BLaER1 (cell line): ENCODE results near the gene UBL3.
A peak's percentile ranks its signal among the peaks of the same experiment; 100 is the strongest.

Experiments used
- H3K27ac ChIP-seq: shearing (Covaris generic); formaldehyde crosslinking; 2 replicates; pipeline ENCODE4 v1.8.1; 2022
- H3K27me3 ChIP-seq: shearing (Covaris generic); formaldehyde crosslinking; 2 replicates; pipeline ENCODE4 v1.8.1; 2022
- H3K36me3 ChIP-seq: shearing (Covaris generic); formaldehyde crosslinking; 2 replicates; pipeline ENCODE4 v1.8.1; 2022
- H3K4me1 ChIP-seq: shearing (Covaris generic); formaldehyde crosslinking; 2 replicates; pipeline ENCODE4 v1.8.1; 2022
- H3K4me2 ChIP-seq: shearing (Covaris generic); formaldehyde crosslinking; 2 replicates; pipeline ENCODE4 v1.8.1; 2022
- H3K4me3 ChIP-seq: shearing (Covaris generic); formaldehyde crosslinking; 2 replicates; pipeline ENCODE4 v1.8.1; 2022
- H3K9ac ChIP-seq: shearing (Covaris generic); formaldehyde crosslinking; 2 replicates; pipeline ENCODE4 v1.8.1; 2022
- H3K9me3 ChIP-seq: shearing (Covaris generic); formaldehyde crosslinking; 2 replicates; pipeline ENCODE4 v1.8.1; 2022
- H4K20me1 ChIP-seq: shearing (Covaris generic); formaldehyde crosslinking; 2 replicates; pipeline ENCODE4 v1.8.1; 2022
- Cebpa-rat ChIP-seq: shearing (Covaris generic); IDR thresholded peaks from 2 replicates; pipeline ENCODE4 v1.8.1; 2022

Gene UBL3

GRCh38 chr13:29858667-29859066 lies 8.2 kb upstream of the UBL3 start:
- H3K9ac ChIP-seq = no peak overlapping the region
- H3K9me3 ChIP-seq = no peaks in the 10 kb centered on the region
- no peaks in the 10 kb centered on the region for H3K27me3 ChIP-seq
- no peaks in the 10 kb centered on the region for H4K20me1 ChIP-seq
- H3K27ac ChIP-seq = no peak overlapping the region
- no peaks in the 10 kb centered on the region for H3K4me1 ChIP-seq
- no peaks in the 10 kb centered on the region for H3K36me3 ChIP-seq
- TF ChIP-seq Cebpa-rat = no peak
- no peak overlapping the region for H3K4me2 ChIP-seq
- no peak overlapping the region for H3K4me3 ChIP-seq

GRCh38 chr13:29858231-29858630 lies 7.8 kb upstream of the UBL3 start:
- Histone ChIP-seq H3K27me3 (no peaks in the 10 kb centered on the region), H3K4me3 (no peak overlapping the region), H3K27ac (no peak overlapping the region)

GRCh38 chr13:29857085-29857484 lies 6.7 kb upstream of the UBL3 start:
- no peaks in the 10 kb centered on the region for H3K9me3 ChIP-seq
- no peak overlapping the region for H3K4me2 ChIP-seq
- H3K27ac ChIP-seq = no peak overlapping the region
- H3K36me3 ChIP-seq = no peaks in the 10 kb centered on the region
- H3K9ac ChIP-seq = no peak overlapping the region
- no peak overlapping the region for H3K4me3 ChIP-seq
- no peaks in the 10 kb centered on the region for H4K20me1 ChIP-seq
- no peaks in the 10 kb centered on the region for H3K4me1 ChIP-seq
- H3K27me3 ChIP-seq = no peaks in the 10 kb centered on the region
- TF ChIP-seq Cebpa-rat = no peak

More at GRCh38 chr13:29858231-29858630, 7.8 kb upstream of the UBL3 start:
- H3K9ac ChIP-seq = no peak overlapping the region
- no peaks in the 10 kb centered on the region for H4K20me1 ChIP-seq
- no peak overlapping the region for H3K4me2 ChIP-seq
- no peaks in the 10 kb centered on the region for H3K4me1 ChIP-seq
- no peaks in the 10 kb centered on the region for H3K9me3 ChIP-seq
- H3K36me3 ChIP-seq = no peaks in the 10 kb centered on the region
- TF ChIP-seq Cebpa-rat = no peak

GRCh38 chr13:29856426-29856825 lies 6.0 kb upstream of the UBL3 start:
- no peaks in the 10 kb centered on the region for H3K36me3 ChIP-seq
- no peak overlapping the region for H3K4me2 ChIP-seq
- H3K27ac ChIP-seq = no peak overlapping the region
- H3K4me1 ChIP-seq = no peaks in the 10 kb centered on the region
- no peak for TF ChIP-seq Cebpa-rat
- no peaks in the 10 kb centered on the region for H3K27me3 ChIP-seq
- H3K4me3 ChIP-seq = no peak overlapping the region
- H3K9me3 ChIP-seq = no peaks in the 10 kb centered on the region
- H4K20me1 ChIP-seq = no peaks in the 10 kb centered on the region
- no peak overlapping the region for H3K9ac ChIP-seq

GRCh38 chr13:29855784-29856183 lies 5.4 kb upstream of the UBL3 start:
- Histone ChIP-seq H3K4me2 (no peak overlapping the region), H3K9me3 (no peaks in the 10 kb centered on the region), H4K20me1 (no peaks in the 10 kb centered on the region), H3K36me3 (no peaks in the 10 kb centered on the region), H3K27ac (no peak overlapping the region), H3K4me1 (no peaks in the 10 kb centered on the region), H3K4me3 (no peak overlapping the region), H3K27me3 (no peaks in the 10 kb centered on the region), H3K9ac (no peak overlapping the region)
- TF ChIP-seq Cebpa-rat = no peak

GRCh38 chr13:29855009-29855408 lies 4.6 kb upstream of the UBL3 start:
- no peak for TF ChIP-seq Cebpa-rat
- Histone ChIP-seq H3K36me3 (no peaks in the 10 kb centered on the region), H3K9me3 (no peaks in the 10 kb centered on the region), H3K4me2 (no peak overlapping the region), H3K4me3 (no peak overlapping the region), H3K9ac (no peak overlapping the region), H3K4me1 (no peaks in the 10 kb centered on the region), H4K20me1 (no peaks in the 10 kb centered on the region), H3K27ac (no peak overlapping the region), H3K27me3 (no peaks in the 10 kb centered on the region)

- Histone ChIP-seq H3K4me1 (no peaks in the 10 kb centered on the region), H3K27ac (no peak overlapping the region), H3K9me3 (no peaks in the 10 kb centered on the region), H3K4me3 (no peak overlapping the region), H4K20me1 (no peaks in the 10 kb centered on the region), H3K4me2 (no peak overlapping the region), H3K36me3 (no peaks in the 10 kb centered on the region), H3K27me3 (no peaks in the 10 kb centered on the region), H3K9ac (no peak overlapping the region)
- TF ChIP-seq Cebpa-rat = no peak
Measured at GRCh38 chr13:29853131-29853530, 2.7 kb upstream of the UBL3 start.

GRCh38 chr13:29852472-29853054 lies 2.1 kb upstream of the UBL3 start:
- no peak overlapping the region for H3K27ac ChIP-seq
- no peak for TF ChIP-seq Cebpa-rat
- H3K9me3 ChIP-seq = no peaks in the 10 kb centered on the region
- H3K4me3 ChIP-seq = no peak overlapping the region
- H3K27me3 ChIP-seq = no peaks in the 10 kb centered on the region
- H3K9ac ChIP-seq = no peak overlapping the region
- H3K4me2 ChIP-seq = no peak overlapping the region
- peaks cover 6% of the 10 kb centered on the region; the same call in 1 of the 2 replicates for H3K4me1 ChIP-seq
- H3K36me3 ChIP-seq = no peaks in the 10 kb centered on the region
- H4K20me1 ChIP-seq = 0 out of 2 replicates have a peak, but pooled peaks cover under 1% of the 10 kb centered on the region

- Histone ChIP-seq H3K4me3 (peak overlapping the region; percentile 97), H3K36me3 (no peaks in the 10 kb centered on the region), H3K4me1 (peaks cover 26% of the 10 kb centered on the region), H3K27me3 (no peaks in the 10 kb centered on the region), H4K20me1 (peaks cover 27% of the 10 kb centered on the region), H3K9ac (peak overlapping the region; percentile 91), H3K9me3 (no peaks in the 10 kb centered on the region), H3K4me2 (peak overlapping the region; percentile 89), H3K27ac (peak overlapping the region; percentile 85)
- no peak for TF ChIP-seq Cebpa-rat
Measured at GRCh38 chr13:29849731-29850212, 645 bp downstream of the UBL3 start.

GRCh38 chr13:29849071-29849631 lies 1.3 kb downstream of the UBL3 start:
- Histone ChIP-seq H3K27me3 (no peaks in the 10 kb centered on the region), H3K4me2 (peak overlapping the region; percentile 89), H3K4me3 (peak overlapping the region; percentile 97), H3K27ac (peak overlapping the region; percentile 85), H3K9me3 (no peaks in the 10 kb centered on the region), H3K4me1 (peaks cover 26% of the 10 kb centered on the region), H4K20me1 (peaks cover 33% of the 10 kb centered on the region), H3K36me3 (no peaks in the 10 kb centered on the region), H3K9ac (peak overlapping the region; percentile 91)
- TF ChIP-seq Cebpa-rat = no peak
